Right kidney (tissue), 1 donor: ENCODE data around the gene KIFC1.
A peak's percentile ranks its signal among the peaks of the same experiment; 100 is the strongest.

Experiments used
- DNase-seq: peaks from one replicate; pipeline ENCODE4 v3.0.0-alpha.2; 2016

KIFC1 gene

GRCh38 chr6:33440649-33441309, 49.2 kb downstream of the KIFC1 start:
- no peak for DNase-seq

DNA sequence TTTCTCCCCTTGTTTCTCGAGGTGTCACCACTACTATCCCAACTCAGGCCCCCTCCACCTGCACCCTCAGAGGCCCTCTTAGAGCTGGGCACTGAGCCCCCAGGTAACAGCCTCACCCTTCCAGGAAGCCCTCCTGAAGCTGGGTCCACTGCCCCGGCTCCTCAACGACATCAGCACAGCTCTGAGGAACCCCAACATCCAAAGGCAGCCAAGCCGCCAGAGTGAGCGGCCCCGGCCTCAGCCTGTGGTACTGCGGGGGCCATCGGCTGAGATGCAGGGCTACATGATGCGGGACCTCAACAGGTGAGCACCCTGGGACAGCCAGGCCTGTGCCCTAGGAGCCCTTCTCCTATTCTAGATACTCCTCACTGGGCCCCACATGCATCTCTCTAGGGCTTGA, 49.8 kb downstream of the KIFC1 start:
- DNase-seq: no peak

GRCh38 chr6:33442283-33442682, 50.7 kb downstream of the KIFC1 start:
- DNase-seq: no peak

DNA sequence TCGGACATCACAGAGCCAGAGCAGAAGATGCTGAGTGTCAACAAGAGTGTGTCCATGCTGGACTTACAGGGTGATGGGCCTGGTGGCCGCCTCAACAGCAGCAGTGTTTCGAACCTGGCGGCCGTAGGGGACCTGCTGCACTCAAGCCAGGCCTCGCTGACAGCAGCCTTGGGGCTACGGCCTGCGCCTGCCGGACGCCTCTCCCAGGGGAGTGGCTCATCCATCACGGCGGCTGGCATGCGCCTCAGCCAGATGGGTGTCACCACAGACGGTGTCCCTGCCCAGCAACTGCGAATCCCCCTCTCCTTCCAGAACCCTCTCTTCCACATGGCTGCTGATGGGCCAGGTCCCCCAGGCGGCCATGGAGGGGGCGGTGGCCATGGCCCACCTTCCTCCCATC, 51.4 kb downstream of the KIFC1 start:
- DNase-seq: no peak

GRCh38 chr6:33443619-33444504, 52.2 kb downstream of the KIFC1 start:
- DNase-seq: no peak

DNA sequence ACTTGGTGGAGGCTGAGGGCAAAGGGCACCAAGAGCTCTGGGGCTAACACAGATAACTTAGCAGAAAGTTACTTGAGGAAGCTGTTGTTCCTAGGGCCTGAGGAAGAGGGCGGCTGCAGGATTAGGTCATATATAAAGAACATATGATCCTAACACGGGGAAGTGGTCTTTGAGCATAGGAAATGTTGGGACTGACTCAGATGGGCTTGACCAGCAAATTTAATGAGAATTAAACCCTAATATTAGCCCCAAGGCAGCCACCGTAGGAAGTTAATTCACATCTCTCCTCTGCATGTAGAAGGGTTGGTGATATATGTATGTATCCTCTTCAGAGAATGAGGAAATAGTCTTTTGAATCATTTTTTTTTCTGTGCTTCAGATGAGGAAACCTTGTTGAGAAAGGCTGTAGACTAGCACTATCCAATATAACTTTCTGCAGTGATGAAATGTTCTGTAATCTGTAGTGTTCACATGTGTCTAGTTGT, 53.5 kb downstream of the KIFC1 start:
- DNase-seq: no peak

- DNase-seq: no peak
These were observed 54.7 kb downstream of the KIFC1 start for GRCh38 chr6:33446356-33446755.

- DNase-seq: no peak
These were observed 58.8 kb downstream of the KIFC1 start for GRCh38 chr6:33450434-33450833.

GRCh38 chr6:33451606-33452005, 60.0 kb downstream of the KIFC1 start:
- no peak for DNase-seq

DNA sequence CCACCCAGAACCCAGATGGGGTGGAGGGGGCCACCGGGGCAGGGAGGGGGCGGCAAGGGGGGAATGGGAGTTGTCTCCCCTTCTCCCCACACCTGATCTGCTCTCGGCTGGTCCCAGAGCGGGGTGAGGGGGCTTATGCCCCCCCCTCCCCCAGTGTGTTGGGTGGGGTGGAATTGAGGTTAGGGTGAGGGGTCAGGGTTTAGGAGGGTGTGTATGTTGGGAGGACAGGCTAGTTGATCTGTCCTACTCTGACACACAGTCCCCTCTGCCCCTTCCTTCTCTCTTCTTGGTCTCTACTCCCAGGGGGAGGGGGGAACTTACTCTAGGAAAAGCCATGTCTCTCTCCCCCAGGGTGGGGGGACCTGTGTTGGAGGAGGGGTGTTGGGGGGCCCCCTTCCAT, 60.9 kb downstream of the KIFC1 start:
- DNase-seq: no peak

- DNase-seq: no peak
These were observed 61.9 kb downstream of the KIFC1 start for GRCh38 chr6:33453393-33454008.

DNA sequence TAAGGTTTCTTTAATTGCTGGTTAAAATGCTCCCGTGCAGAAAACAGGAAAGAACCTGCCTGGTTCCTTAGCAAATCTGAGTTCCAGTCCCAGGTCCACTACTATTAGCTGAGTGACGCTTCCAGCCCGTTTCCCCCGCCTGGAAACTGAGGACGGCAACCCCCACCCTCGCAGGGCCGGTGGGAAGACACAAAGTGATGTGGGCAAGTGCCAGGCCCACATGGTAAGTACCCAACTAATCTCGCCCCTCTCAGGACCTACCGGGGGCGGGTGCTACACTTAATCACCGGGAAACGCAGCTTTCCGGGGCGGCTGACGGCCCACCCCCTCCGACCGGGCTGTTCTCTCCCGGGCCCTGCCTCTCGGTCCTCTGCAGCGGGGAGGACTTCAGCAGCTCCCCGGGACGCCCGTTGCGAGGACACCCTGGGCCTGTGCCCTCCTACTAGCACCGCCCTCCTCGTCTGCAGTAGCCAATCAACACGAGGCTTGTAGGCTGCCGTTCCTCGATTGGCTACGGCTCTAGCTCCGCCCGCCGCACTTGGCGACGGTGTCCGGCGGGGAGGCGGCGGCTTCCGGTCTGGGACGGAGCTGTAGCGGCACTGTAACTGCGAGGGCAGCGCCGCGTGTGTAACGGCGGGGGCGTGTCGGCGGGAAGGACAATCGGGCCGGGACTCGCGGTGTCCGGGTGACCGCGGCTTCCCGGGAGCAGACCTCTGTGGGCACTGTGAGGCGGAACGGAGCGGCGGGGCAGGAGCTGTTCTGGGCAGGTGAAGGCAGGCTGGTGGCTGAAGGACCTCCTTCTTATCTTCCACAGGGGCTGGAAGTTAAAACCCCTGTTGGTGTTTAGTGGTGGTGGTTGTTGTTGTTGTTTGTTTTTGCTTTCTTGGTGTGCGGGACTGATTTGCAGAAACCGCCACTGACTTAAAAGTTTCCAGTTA, 62.7 kb downstream of the KIFC1 start, which contains the start of gene ZBTB9:
TSS of gene ZBTB9 (plus strand) at position 568 of the 938 bp plus-strand sequence. CDS start 525 bp downstream, outside the sequence.
- DNase-seq: peak; percentile 88

GRCh38 chr6:33455051-33455450, 63.4 kb downstream of the KIFC1 start:
- no peak for DNase-seq

DNA sequence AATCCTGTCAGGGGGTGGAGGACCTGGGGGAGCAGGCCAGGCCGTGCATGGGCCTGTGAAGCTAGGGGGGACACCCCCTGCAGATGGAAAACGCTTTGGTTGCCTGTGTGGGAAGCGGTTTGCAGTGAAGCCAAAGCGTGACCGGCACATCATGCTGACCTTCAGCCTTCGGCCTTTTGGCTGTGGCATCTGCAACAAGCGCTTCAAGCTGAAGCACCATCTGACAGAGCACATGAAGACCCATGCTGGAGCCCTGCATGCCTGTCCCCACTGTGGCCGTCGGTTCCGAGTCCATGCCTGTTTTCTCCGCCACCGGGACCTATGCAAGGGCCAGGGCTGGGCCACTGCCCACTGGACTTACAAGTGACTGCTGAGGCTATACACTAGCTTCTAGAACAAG, 64.5 kb downstream of the KIFC1 start:
- no peak for DNase-seq

- no peak for DNase-seq
These were observed 67.1 kb downstream of the KIFC1 start for GRCh38 chr6:33458676-33459075.

GRCh38 chr6:33459226-33459625, 67.6 kb downstream of the KIFC1 start:
- no peak for DNase-seq
